C1 segment of cervical spinal cord (tissue), 14 donors: Measurements from ENCODE around the gene VPS9D1.
A peak's percentile ranks its signal among the peaks of the same experiment; 100 is the strongest.
"Not testable (repeated sequence)": the region's sequence is repeated elsewhere in the genome, so short reads cannot be mapped to it uniquely, and the experiment has no call there.

Experiments used
- DNase-seq, 14 donors: peaks; one replicate each; lab custom pipeline; 2025; lab: John Stamatoyannopoulos, UW

Gene VPS9D1

GRCh38 chr16:89710709-89711564 is 9.8 kb downstream of the VPS9D1 start:
- DNase-seq, result no peak

GRCh38 chr16:89709716-89710432 is 10.8 kb downstream of the VPS9D1 start:
- DNase-seq, result no peak

GRCh38 chr16:89709166-89709565 is 11.5 kb downstream of the VPS9D1 start:
- no peak for DNase-seq

GRCh38 chr16:89708481-89708931 is 12.2 kb downstream of the VPS9D1 start:
- no peak for DNase-seq

- no peak for DNase-seq
These were observed 13.0 kb downstream of the VPS9D1 start for GRCh38 chr16:89707695-89708094.

GRCh38 chr16:89706518-89707260 is 14.0 kb downstream of the VPS9D1 start:
- no peak for DNase-seq

- DNase-seq, result no peak
These were observed 15.7 kb downstream of the VPS9D1 start for GRCh38 chr16:89705006-89705405.

GRCh38 chr16:89704281-89704680 is 16.4 kb downstream of the VPS9D1 start:
- DNase-seq, result no peak

GRCh38 chr16:89701425-89702406 is 19.0 kb downstream of the VPS9D1 start, which contains the start of gene SPATA2L:
Gene SPATA2L (minus strand): TSS chr16:89701705. CDS start chr16:89701232, 473 bp downstream.
- peak in 13 of 14 donors; percentile 20 to 94 (median 69) for DNase-seq

- DNase-seq, result no peak
These were observed 19.9 kb downstream of the VPS9D1 start for GRCh38 chr16:89700649-89701424.

GRCh38 chr16:89700100-89700648 is 20.5 kb downstream of the VPS9D1 start:
- DNase-seq, result peak; percentile 45 to 97 (median 93)

GRCh38 chr16:89699629-89700099 is 21.0 kb downstream of the VPS9D1 start:
- not testable (repeated sequence) for DNase-seq

GRCh38 chr16:89698717-89699116 is 22.0 kb downstream of the VPS9D1 start:
- not testable (repeated sequence) for DNase-seq

- no peak for DNase-seq
These were observed 22.9 kb downstream of the VPS9D1 start for GRCh38 chr16:89697616-89698331.

- no peak for DNase-seq
These were observed 23.5 kb downstream of the VPS9D1 start for GRCh38 chr16:89697161-89697615.

GRCh38 chr16:89696670-89697128 is 24.0 kb downstream of the VPS9D1 start:
- DNase-seq, result no peak

- DNase-seq, result no peak
These were observed 24.6 kb downstream of the VPS9D1 start for GRCh38 chr16:89695875-89696669.
